NCI-H748 treated with DMSO at 0.1 percent for 48 hours (cell line): ENCODE results near the gene SCAMP2.

Experiments used
- DNase-seq: peaks from one replicate; lab custom pipeline; 2025; lab: John Stamatoyannopoulos, UW

Gene SCAMP2

GRCh38 chr15:74794970-74795349 lies 78.2 kb downstream of the SCAMP2 start:
- no peak for DNase-seq

GRCh38 chr15:74794248-74794969 lies 78.8 kb downstream of the SCAMP2 start:
- DNase-seq = no peak
